ENCODE data around the gene KAZN. TPM values are rescaled to one million over a fixed set of nuclear protein-coding genes. Genes with fewer than 3 reads are reported as not detected.
A peak's percentile ranks its signal among the peaks of the same experiment; 100 is the strongest.

Gene KAZN
- total and polyA plus RNA-seq, 8 donors, result 11.1 to 37.5 (median 30.2) TPM

DNA sequence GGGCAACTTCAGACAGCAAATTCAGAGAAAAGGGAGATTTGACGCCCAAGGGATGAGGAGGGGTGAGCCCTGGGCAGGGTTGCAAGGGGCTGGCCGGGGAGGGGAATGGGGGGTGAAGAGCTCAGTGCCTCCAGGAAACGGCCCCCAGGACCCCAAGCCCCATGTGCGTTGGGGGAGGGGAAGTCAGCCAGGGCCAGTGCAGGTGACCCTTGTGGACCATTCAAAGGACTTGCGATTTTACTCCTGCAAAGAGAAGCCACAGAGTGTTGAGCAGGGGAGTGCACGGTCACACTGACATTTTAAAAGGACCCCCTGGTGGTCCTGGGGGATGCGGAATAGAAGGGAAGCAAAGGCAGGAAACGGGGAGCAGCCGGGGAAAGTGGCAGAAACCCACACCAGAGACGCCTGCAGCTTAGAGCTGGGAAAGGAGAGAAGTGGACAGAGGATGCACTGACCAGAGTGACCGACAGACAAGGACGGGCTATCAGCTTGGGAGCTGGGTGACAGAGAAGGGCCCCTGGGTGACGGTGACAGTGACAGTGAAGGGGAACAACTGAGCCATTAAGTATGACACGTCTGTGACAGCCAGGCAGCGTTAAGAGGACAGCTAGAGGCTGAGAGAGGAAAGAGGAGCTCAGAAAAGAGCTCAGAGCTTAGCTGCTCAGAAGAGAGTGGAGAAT lies 501.1 kb downstream of the KAZN start:
- H3K4me3 ChIP-seq, result no peak overlapping the region
- ATAC-seq (no peak), DNase-seq (no peak)
- intact Hi-C loops (cut with DNase I), result no loop called here
- H3K36me3 ChIP-seq, result no peaks in the 10 kb centered on the region
- H3K4me1 ChIP-seq, result no peaks in the 10 kb centered on the region
- peaks cover 0 to 4% of the 10 kb centered on the region in 2 donors for H3K9me3 ChIP-seq
- TF ChIP-seq, protein P1, sequence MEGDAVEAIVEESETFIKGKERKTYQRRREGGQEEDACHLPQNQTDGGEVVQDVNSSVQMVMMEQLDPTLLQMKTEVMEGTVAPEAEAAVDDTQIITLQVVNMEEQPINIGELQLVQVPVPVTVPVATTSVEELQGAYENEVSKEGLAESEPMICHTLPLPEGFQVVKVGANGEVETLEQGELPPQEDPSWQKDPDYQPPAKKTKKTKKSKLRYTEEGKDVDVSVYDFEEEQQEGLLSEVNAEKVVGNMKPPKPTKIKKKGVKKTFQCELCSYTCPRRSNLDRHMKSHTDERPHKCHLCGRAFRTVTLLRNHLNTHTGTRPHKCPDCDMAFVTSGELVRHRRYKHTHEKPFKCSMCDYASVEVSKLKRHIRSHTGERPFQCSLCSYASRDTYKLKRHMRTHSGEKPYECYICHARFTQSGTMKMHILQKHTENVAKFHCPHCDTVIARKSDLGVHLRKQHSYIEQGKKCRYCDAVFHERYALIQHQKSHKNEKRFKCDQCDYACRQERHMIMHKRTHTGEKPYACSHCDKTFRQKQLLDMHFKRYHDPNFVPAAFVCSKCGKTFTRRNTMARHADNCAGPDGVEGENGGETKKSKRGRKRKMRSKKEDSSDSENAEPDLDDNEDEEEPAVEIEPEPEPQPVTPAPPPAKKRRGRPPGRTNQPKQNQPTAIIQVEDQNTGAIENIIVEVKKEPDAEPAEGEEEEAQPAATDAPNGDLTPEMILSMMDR (IDR thresholded peaks at IDR 0.05), result no peak
- no peak overlapping the region for H3K27ac ChIP-seq
- H3K27me3 ChIP-seq, result peaks cover 0 to 12% of the 10 kb centered on the region in 2 donors

DNA sequence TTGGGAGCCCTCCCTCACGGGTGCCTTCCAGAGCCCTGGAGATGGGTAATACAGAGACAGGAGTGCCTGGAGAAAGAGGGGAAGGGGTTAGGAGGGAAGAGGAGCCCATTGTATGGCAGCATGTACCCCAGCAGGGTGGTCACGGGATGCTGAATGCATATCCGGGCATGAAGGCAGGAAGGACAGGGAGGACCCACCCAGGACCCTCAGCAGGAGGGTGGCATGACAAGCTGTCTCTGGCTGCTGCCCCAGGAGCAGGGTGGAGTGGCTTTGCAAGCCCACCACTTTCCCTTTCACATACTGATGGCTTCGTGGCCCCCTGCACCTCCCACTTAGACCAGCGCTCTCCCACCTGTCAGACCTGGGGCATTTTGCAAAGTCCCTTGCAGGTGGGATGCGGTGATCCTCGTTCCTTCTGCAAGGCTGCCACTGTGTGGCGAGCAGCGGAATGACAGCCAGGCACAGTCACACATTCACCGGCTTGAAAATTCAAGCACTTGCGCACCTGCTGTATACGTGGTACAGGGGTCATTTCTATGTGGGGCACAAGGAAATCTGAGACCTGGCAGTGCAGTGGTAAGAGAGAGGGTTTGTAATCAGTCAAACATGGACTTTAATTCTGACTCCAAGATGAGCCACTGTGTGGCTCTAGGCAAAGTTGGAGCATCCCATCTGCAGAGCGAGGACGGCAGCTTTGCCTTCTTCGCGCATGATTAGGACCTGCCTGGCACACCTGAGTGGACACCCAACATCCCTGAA lies 501.8 kb downstream of the KAZN start:
- TF ChIP-seq, protein P1 (IDR thresholded peaks at IDR 0.05), result peak; percentile 85 to 92
- H3K4me1 ChIP-seq, result no peaks in the 10 kb centered on the region
- peaks cover 0 to 7% of the 10 kb centered on the region in 2 donors for H3K9me3 ChIP-seq
- ATAC-seq (peak; percentile 87), DNase-seq (peak in 1 of 4 donors; percentile 61)
- H3K36me3 ChIP-seq, result no peaks in the 10 kb centered on the region
- H3K4me3 ChIP-seq, result no peak overlapping the region
- intact Hi-C loops (cut with DNase I), result no loop called here
- no peak overlapping the region for H3K27ac ChIP-seq
- H3K27me3 ChIP-seq, result peaks cover 0 to 12% of the 10 kb centered on the region in 2 donors

DNA sequence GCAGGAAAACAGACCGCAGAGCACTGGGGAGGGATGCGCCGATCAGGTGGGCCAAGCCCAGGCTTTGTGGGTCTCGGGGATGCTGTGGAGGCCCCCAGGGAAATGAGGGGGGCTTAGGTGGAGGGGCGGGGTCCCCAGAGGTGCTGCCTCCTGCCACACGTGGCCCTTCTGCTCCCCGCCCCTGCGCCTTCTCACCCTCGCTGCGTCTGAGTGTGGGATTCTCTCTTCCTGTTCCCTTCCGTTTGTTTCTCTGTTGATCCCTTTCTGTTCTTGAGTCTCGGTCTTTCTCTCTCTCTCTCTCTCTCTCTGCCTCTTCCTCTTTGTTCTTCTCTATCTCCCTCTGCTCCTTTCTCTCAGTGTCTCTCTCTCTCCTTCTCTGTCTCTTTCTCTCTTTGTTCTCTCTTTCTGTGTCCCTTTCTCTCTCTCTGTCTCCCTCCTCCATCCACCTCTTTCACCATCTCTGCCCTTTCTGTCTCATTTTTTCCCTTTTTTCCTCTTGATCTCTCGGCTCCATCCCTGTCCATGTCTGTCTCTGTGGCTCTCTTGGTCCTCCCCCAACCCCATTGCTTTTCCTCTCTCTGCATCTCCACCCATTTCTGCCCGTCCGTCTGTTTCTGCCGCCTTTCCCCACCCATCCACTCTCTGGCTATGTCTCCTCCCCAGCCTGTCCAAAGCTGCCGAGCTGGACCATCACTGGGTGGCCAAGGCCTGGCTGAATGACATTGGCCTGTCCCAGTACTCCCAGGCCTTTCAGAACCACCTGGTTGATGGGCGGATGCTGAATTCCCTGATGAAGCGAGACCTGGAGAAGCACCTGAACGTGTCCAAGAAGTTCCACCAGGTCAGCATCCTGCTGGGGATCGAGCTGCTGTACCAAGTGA lies 502.6 kb downstream of the KAZN start:
- Histone ChIP-seq H3K27me3 (peaks cover 0 to 12% of the 10 kb centered on the region in 2 donors), H3K4me1 (no peaks in the 10 kb centered on the region), H3K9me3 (peaks cover 0 to 7% of the 10 kb centered on the region in 2 donors), H3K27ac (no peak overlapping the region), H3K36me3 (no peaks in the 10 kb centered on the region), H3K4me3 (no peak overlapping the region)
- intact Hi-C loops (cut with DNase I), result no loop called here
- ATAC-seq (no peak), DNase-seq (no peak)
- TF ChIP-seq, protein P1 (IDR thresholded peaks at IDR 0.05), result no peak

DNA sequence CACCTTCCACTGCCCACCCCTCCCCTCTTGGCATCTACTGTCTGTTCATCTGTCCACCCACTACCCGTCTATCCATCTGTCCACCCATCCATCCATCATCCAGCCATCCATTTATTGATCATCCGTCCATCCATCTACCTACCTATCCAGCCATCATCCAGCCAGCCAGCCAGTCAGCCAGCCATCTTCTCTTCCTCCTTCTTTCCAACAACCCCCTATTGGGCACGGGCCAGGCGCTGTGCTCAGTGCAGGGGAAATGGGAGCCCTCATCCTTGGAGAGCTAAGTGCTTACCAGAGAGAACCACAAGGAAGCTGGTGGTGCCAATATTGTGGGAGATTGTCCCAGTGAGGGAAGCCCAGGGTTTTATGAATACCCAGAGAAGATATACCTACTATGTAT lies 503.3 kb downstream of the KAZN start:
- Histone ChIP-seq H3K36me3 (no peaks in the 10 kb centered on the region), H3K9me3 (peaks cover 0 to 7% of the 10 kb centered on the region in 2 donors), H3K4me1 (no peaks in the 10 kb centered on the region), H3K27ac (no peak overlapping the region), H3K27me3 (peaks cover 0 to 12% of the 10 kb centered on the region in 2 donors), H3K4me3 (no peak overlapping the region)
- intact Hi-C loops (cut with DNase I), result no loop called here
- DNase-seq (no peak), ATAC-seq (no peak)
- TF ChIP-seq, protein P1 (IDR thresholded peaks at IDR 0.05), result no peak

Measured in left lung (tissue), 10 donors.